ENCODE data around the gene PLXNB2.

DNA sequence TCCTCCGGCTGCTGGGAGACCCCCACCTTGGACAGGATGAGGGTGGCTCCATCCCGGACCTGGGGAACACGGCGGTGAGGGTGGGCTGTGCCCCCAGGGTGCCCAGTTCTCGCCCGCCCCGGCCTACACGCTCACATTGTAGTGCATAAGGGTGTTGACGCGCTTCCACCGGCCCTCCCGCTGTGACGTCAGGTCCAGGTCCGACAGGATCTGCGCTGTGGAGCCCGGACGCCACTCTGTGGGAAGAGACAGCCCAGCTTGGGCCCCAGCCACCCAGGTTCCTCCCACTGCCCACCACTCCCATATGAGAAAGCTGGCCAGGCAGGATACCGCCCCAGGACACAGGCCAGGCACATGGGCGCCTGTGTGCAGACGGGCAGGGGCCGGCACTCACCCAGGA lies 29.0 kb downstream of the PLXNB2 start:
- TF ChIP-seq, protein P1, sequence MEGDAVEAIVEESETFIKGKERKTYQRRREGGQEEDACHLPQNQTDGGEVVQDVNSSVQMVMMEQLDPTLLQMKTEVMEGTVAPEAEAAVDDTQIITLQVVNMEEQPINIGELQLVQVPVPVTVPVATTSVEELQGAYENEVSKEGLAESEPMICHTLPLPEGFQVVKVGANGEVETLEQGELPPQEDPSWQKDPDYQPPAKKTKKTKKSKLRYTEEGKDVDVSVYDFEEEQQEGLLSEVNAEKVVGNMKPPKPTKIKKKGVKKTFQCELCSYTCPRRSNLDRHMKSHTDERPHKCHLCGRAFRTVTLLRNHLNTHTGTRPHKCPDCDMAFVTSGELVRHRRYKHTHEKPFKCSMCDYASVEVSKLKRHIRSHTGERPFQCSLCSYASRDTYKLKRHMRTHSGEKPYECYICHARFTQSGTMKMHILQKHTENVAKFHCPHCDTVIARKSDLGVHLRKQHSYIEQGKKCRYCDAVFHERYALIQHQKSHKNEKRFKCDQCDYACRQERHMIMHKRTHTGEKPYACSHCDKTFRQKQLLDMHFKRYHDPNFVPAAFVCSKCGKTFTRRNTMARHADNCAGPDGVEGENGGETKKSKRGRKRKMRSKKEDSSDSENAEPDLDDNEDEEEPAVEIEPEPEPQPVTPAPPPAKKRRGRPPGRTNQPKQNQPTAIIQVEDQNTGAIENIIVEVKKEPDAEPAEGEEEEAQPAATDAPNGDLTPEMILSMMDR (conservative IDR thresholded peaks at IDR 0.05 in 1 of 2, IDR thresholded peaks at IDR 0.05 in 1 of 2; ENCODE audit: low read depth in 1 of 2, low read length in 2 of 2), result no peak
- no peak for TF ChIP-seq EZH2 (IDR thresholded peaks at IDR 0.05; ENCODE audit: low read length, missing control alignments)
